PC-3 (cell line): ENCODE measurements around the gene ATP10B. TPM values are rescaled to one million over a fixed set of nuclear protein-coding genes. Genes with fewer than 3 reads are reported as not detected.

Experiments used
- ATAC-seq: fragments of 200-7000 bp; cut with Tn5 transposase; 2 replicates; pipeline ENCODE4 v1.9.1; 2020; ENCODE audit warnings: mild to moderate bottlenecking, moderate library complexity
- BruUV-seq: library from RNA; stranded (reverse); fragments of 400-500 nt; replicated peaks from 2 replicates; lab custom pipeline; 2021; lab: Mats Ljungman, UMichigan
- CTCF ChIA-PET: fragments of 300-600 bp; sonication (Branson Sonifier 250); formaldehyde crosslinking; loops from one replicate; lab custom pipeline; 2022; ENCODE audit warnings: antibody characterized with exemption; lab: Charles Lee
- POLR2A ChIA-PET: fragments of 300-600 bp; sonication (Branson Sonifier 250); formaldehyde crosslinking; loops from one replicate; lab custom pipeline; 2022; ENCODE audit warnings: antibody characterized with exemption; ENCODE audit not compliant: unreplicated experiment; lab: Charles Lee
- DNase-seq: peaks from one replicate; pipeline ENCODE4 v3.0.0-alpha.2; 2015
- H2AFZ ChIP-seq: fragments of 300-600 bp; sonication (generic); 2 replicates; pipeline ENCODE4 v1.6.0; 2016; ENCODE audit warnings: antibody characterized with exemption, low read length
- H3F3A ChIP-seq: fragments of 300-600 bp; sonication (generic); one replicate; pipeline ENCODE4 v1.6.0; 2017; ENCODE audit warnings: antibody characterized with exemption, low read length, control low read depth, mild to moderate bottlenecking; ENCODE audit not compliant: unreplicated experiment
- H3K27ac ChIP-seq: fragments of 300-600 bp; sonication (generic); 2 replicates; pipeline ENCODE4 v1.5.1; 2016; ENCODE audit warnings: mild to moderate bottlenecking, low read length
- H3K27me3 ChIP-seq: fragments of 300-600 bp; sonication (generic); 2 replicates; pipeline ENCODE4 v1.6.1; 2016; ENCODE audit warnings: low read length, mixed read lengths
- H3K36me3 ChIP-seq: fragments of 300-600 bp; sonication (generic); 2 replicates; pipeline ENCODE4 v1.6.1; 2016; ENCODE audit warnings: low read depth, mixed run types, low read length, mixed read lengths
- H3K4me1 ChIP-seq: fragments of 300-600 bp; sonication (generic); 2 replicates; pipeline ENCODE4 v1.5.1; 2016; ENCODE audit warnings: low read length; ENCODE audit not compliant: insufficient read depth
- H3K4me2 ChIP-seq: fragments of 300-600 bp; sonication (generic); 2 replicates; pipeline ENCODE4 v1.6.0; 2016; ENCODE audit warnings: low read length
- H3K4me3 ChIP-seq: fragments of 300-600 bp; sonication (generic); 2 replicates; pipeline ENCODE4 v1.5.1; 2016; ENCODE audit warnings: mild to moderate bottlenecking, low read length, mixed read lengths
- H3K79me2 ChIP-seq: fragments of 300-600 bp; sonication (generic); 2 replicates; pipeline ENCODE4 v1.6.1; 2017; ENCODE audit warnings: low read length, mixed read lengths
- H3K9ac ChIP-seq: fragments of 300-600 bp; sonication (generic); 2 replicates; pipeline ENCODE4 v1.6.0; 2016; ENCODE audit warnings: mild to moderate bottlenecking, low read length
- H3K9me2 ChIP-seq: fragments of 300-600 bp; sonication (generic); replicated peaks from 2 replicates; pipeline ENCODE4 v1.6.1; 2016; ENCODE audit warnings: mixed run types, low read length, mixed read lengths
- H3K9me3 ChIP-seq: fragments of 300-600 bp; sonication (generic); 2 replicates; pipeline ENCODE4 v1.6.1; 2016; ENCODE audit warnings: low read length, mixed read lengths
- H4K20me1 ChIP-seq: fragments of 300-600 bp; sonication (generic); 2 replicates; pipeline ENCODE4 v1.6.1; 2016; ENCODE audit warnings: low read length, mixed read lengths
- CTCF ChIP-seq: fragments of 300-600 bp; sonication (generic); conservative IDR thresholded peaks from 2 replicates; pipeline ENCODE4 v1.5.1; 2017; ENCODE audit warnings: antibody characterized with exemption, low read depth, mild to moderate bottlenecking, low read length
- EZH2 ChIP-seq: fragments of 300-600 bp; sonication (generic); IDR thresholded peaks from one replicate; pipeline ENCODE4 v1.6.1; 2017; ENCODE audit warnings: antibody characterized with exemption, mild to moderate bottlenecking, low read length; ENCODE audit not compliant: unreplicated experiment
- EZH2phosphoT487 ChIP-seq: fragments of 300-600 bp; sonication (generic); IDR thresholded peaks from 2 replicates; pipeline ENCODE4 v1.6.1; 2018; ENCODE audit warnings: mild to moderate bottlenecking, antibody characterized with exemption, low read length, borderline replicate concordance
- intact Hi-C: fragments of 100-400 bp; cut with micrococcal nuclease; formaldehyde crosslinking; loops from 2 replicates; pipeline ENCODE4 v1.9.0; 2023
- total RNA-seq: library from RNA; depleted of rRNA; stranded (reverse); fragments of >200 nt; gene quantifications from 2 replicates; pipeline ENCODE4 v1.2.3, GENCODE V29; 2014

Gene ATP10B
- total RNA-seq, 1 experiment from 2014 or later = not detected

DNA sequence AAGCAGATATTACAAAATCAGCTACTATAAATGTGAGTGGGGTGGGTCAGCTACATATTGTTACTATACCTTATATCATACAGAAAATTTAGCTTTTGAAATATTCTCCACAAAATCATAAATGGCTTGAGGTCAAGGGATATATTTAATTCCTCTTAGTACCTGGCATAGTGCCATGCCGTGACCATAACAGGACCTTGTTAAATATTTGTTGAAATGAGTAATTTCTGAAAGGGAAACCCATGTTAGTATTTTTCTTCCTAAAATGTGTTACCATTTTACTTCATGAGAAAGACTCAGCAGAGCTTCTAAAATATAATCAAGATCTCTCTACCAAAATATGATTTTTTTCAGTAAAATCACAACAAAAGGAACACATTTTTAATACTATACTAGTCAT, 14.8 kb downstream of the ATP10B start:
- Histone ChIP-seq H3K4me3 (no peak overlapping the region), H2AFZ (no peak overlapping the region), H3K36me3 (no peaks in the 10 kb centered on the region), H3K79me2 (no peaks in the 10 kb centered on the region), H3K9ac (no peak overlapping the region), H3K4me1 (no peaks in the 10 kb centered on the region), H3K9me2 (no peaks in the 10 kb centered on the region), H3K27me3 (no peaks in the 10 kb centered on the region), H3F3A (no peaks in the 10 kb centered on the region), H3K4me2 (no peak overlapping the region), H3K27ac (no peak overlapping the region), H3K9me3 (peaks cover 10% of the 10 kb centered on the region; the same call in 1 of the 2 replicates), H4K20me1 (no peaks in the 10 kb centered on the region)
- intact Hi-C loops = no loop called here
- ATAC-seq (no peak), DNase-seq (no peak)
- no TSS peak for BruUV-seq
- CTCF ChIA-PET = no interaction called here
- TF ChIP-seq CTCF (no peak), EZH2phosphoT487 (no peak), EZH2 (no peak)
- POLR2A ChIA-PET = no interaction called here

DNA sequence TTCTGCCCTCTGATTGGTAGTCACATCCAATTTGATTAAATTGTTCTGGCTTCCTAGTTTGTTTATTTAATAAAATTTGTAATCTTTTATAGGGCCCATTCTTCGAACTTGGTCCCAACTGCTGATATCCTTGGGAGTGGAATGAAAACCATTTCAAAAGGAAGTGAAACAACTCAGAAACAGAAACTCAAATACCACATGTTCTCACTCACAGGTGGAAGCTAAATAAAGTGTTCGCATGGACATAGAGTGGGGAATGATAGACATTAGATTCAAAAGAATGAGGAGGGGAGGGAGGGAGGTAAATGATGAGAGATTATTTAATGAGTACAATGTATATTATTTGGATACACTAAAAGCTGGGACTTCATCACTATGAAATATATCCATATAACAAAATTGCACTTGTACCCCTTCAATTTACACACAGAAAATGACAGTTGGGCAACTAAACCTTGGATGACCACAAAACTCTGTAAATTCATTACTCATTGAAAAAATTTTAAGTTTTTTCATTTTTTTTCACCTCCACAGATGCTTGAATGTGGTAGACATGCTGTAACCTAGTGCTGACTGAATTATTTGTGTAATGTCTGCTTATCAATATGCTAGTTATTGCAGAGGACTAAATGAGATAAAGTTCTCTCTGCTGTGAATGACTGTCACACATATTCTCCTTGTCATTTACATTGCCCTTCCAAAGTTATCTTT, 16.0 kb downstream of the ATP10B start:
- ATAC-seq (no peak), DNase-seq (no peak)
- intact Hi-C loops = no loop called here
- peaks cover 7% of the 10 kb centered on the region; the same call in 1 of the 2 replicates for H3K9me3 ChIP-seq
- no peaks in the 10 kb centered on the region for H3K79me2 ChIP-seq
- no peaks in the 10 kb centered on the region for H3K36me3 ChIP-seq
- no peaks in the 10 kb centered on the region for H3K9me2 ChIP-seq
- H3K27me3 ChIP-seq = no peaks in the 10 kb centered on the region
- H3K4me1 ChIP-seq = no peaks in the 10 kb centered on the region
- H3K27ac ChIP-seq = no peak overlapping the region
- H3K4me3 ChIP-seq = no peak overlapping the region
- BruUV-seq = no TSS peak
- ChIA-PET CTCF (no interaction called here), POLR2A (no interaction called here)
- H3K4me2 ChIP-seq = no peak overlapping the region
- TF ChIP-seq EZH2 = no peak
- TF ChIP-seq EZH2phosphoT487 = no peak
- no peak for TF ChIP-seq CTCF
- no peak overlapping the region for H2AFZ ChIP-seq
- H3F3A ChIP-seq = no peaks in the 10 kb centered on the region
- H4K20me1 ChIP-seq = no peaks in the 10 kb centered on the region
- no peak overlapping the region for H3K9ac ChIP-seq

DNA sequence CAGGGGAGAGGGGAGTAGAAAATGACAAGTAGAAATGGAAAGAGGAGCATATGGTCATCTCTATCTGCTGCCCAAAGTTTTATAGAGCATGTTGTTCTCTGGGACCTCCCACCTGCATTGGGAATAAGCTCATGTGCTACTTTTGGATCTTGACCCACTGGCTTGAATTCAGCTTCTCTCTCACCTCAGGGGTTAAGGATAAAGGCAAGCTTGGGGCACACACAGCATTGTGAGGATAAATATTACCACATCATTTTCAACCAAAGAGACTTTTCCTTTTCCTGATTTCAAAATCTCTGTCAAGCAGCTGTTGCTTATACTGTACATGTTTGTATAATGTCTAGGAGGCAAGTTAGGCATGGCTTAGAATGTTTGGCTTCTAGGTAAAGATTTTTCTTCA, 16.6 kb downstream of the ATP10B start:
- Histone ChIP-seq H4K20me1 (no peaks in the 10 kb centered on the region), H3K4me2 (no peak overlapping the region), H3K27me3 (no peaks in the 10 kb centered on the region), H3K9me2 (no peaks in the 10 kb centered on the region), H3K4me1 (no peaks in the 10 kb centered on the region), H3K79me2 (no peaks in the 10 kb centered on the region), H3K9ac (no peak overlapping the region), H3K36me3 (no peaks in the 10 kb centered on the region), H3K9me3 (0 out of 2 replicates have a peak, but pooled peaks cover under 1% of the 10 kb centered on the region), H3K4me3 (no peak overlapping the region), H3F3A (no peaks in the 10 kb centered on the region), H3K27ac (no peak overlapping the region), H2AFZ (no peak overlapping the region)
- no peak for ATAC-seq
- CTCF ChIA-PET = no interaction called here
- POLR2A ChIA-PET = no interaction called here
- intact Hi-C loops = no loop called here
- TF ChIP-seq CTCF = no peak
- TF ChIP-seq EZH2phosphoT487 = no peak
- TF ChIP-seq EZH2 = no peak
- BruUV-seq = no TSS peak
- no peak for DNase-seq
